GM18873 (cell line): ENCODE results near the gene CAMK1D.
"Not testable (repeated sequence)": the region's sequence is repeated elsewhere in the genome, so short reads cannot be mapped to it uniquely, and the experiment has no call there.

Source experiments
- ATAC-seq: cut with Tn5 transposase; IDR thresholded peaks from one replicate; pipeline ENCODE4 v1.9.1; 2021; ENCODE audit warnings: mild to moderate bottlenecking, moderate library complexity, moderate number of reproducible peaks; ENCODE audit not compliant: unreplicated experiment, low FRiP score

CAMK1D gene

GRCh38 chr10:12849319-12850181, 500.2 kb downstream of the CAMK1D start:
- ATAC-seq = no peak

- ATAC-seq = no peak
These were observed 503.3 kb downstream of the CAMK1D start for GRCh38 chr10:12852687-12853086.

GRCh38 chr10:12854988-12855387, 505.6 kb downstream of the CAMK1D start:
- no peak for ATAC-seq

- ATAC-seq = no peak
These were observed 513.1 kb downstream of the CAMK1D start for GRCh38 chr10:12862459-12862858.

- ATAC-seq = not testable (repeated sequence)
These were observed 516.2 kb downstream of the CAMK1D start for GRCh38 chr10:12865515-12865914.

- no peak for ATAC-seq
These were observed 518.9 kb downstream of the CAMK1D start for GRCh38 chr10:12868229-12868628.

- ATAC-seq = no peak
These were observed 520.1 kb downstream of the CAMK1D start for GRCh38 chr10:12869427-12869826.

GRCh38 chr10:12872577-12872976, 523.2 kb downstream of the CAMK1D start:
- ATAC-seq = no peak

- no peak for ATAC-seq
These were observed 523.8 kb downstream of the CAMK1D start for GRCh38 chr10:12873172-12873571.

GRCh38 chr10:12874501-12874900, 525.2 kb downstream of the CAMK1D start:
- no peak for ATAC-seq

- no peak for ATAC-seq
These were observed 525.8 kb downstream of the CAMK1D start for GRCh38 chr10:12875100-12875499.

- ATAC-seq = no peak
These were observed 526.9 kb downstream of the CAMK1D start for GRCh38 chr10:12876266-12876665.

GRCh38 chr10:12877150-12877549, 527.8 kb downstream of the CAMK1D start:
- no peak for ATAC-seq

- no peak for ATAC-seq
These were observed 531.1 kb downstream of the CAMK1D start for GRCh38 chr10:12880423-12880822.

- ATAC-seq = no peak
These were observed 535.5 kb downstream of the CAMK1D start for GRCh38 chr10:12884851-12885250.
